Measurements from ENCODE around the gene CCL17. TPM values are rescaled to one million over a fixed set of nuclear protein-coding genes. Genes with fewer than 3 reads are reported as not detected.

CCL17 gene
- total RNA-seq, 2 experiments from 2014 or later, result not detected

DNA sequence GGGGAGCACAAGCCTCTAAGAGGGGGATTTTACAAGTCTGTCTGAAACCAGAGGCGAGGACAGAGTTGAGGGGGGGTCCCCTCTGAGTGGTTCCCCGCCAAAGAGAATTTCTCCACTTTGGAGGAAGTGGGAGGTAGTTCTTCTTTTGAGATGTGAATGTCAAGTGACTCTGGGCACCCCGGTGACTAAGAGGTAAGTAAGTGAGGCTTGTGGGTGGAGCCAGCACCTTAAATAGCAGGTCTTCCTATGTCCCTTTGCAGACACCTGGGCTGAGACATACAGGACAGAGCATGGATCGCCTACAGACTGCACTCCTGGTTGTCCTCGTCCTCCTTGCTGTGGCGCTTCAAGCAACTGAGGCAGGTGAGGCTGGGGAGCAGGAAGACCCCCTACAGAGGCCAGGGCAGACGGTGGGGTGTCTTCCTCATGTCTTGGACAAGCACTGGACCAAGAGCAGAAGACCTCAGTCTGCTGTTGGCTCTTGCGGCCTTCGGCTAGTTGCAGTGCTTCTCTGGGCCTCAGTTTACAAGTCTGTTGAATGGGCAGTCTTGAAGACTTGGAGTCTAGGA lies 46.0 kb upstream of the CCL17 start, which contains the start of gene CCL22:
Gene CCL22 (plus strand): TSS at position 257 of the 569 bp plus-strand sequence. CDS start 34 bp downstream, at position 291.
- ChIA-PET POLR2A (no interaction called here), CTCF (ENCODE audit: unreplicated experiment) (no interaction called here)
- H3K9me3 ChIP-seq (ENCODE audit: low read length), result no peaks in the 10 kb centered on the region
- H3K4me3 ChIP-seq (ENCODE audit: low read depth, low read length, poor library complexity, severe bottlenecking), result no peak within 1 kb of the TSS
- no peak within 1 kb of the TSS for H2AFZ ChIP-seq (ENCODE audit: low read length)
- no peaks in the 10 kb centered on the region for H3K4me1 ChIP-seq (ENCODE audit: insufficient read depth, low read length, poor library complexity, severe bottlenecking)
- H3K36me3 ChIP-seq (ENCODE audit: insufficient read depth, low read length), result no peaks in the 10 kb centered on the region
- DNase-seq (ENCODE audit: low spot score), result no peak
- H4K20me1 ChIP-seq (ENCODE audit: insufficient read depth, low read length), result no peaks in the 10 kb centered on the region
- H3K79me2 ChIP-seq (ENCODE audit: insufficient read depth, low read depth, low read length), result no peaks in the 10 kb centered on the region
- BruUV-seq (replicated peaks), result no TSS peak
- no peaks in the 10 kb centered on the region for H3K9me2 ChIP-seq (ENCODE audit: insufficient read depth, low read length)
- TF ChIP-seq, protein P1, sequence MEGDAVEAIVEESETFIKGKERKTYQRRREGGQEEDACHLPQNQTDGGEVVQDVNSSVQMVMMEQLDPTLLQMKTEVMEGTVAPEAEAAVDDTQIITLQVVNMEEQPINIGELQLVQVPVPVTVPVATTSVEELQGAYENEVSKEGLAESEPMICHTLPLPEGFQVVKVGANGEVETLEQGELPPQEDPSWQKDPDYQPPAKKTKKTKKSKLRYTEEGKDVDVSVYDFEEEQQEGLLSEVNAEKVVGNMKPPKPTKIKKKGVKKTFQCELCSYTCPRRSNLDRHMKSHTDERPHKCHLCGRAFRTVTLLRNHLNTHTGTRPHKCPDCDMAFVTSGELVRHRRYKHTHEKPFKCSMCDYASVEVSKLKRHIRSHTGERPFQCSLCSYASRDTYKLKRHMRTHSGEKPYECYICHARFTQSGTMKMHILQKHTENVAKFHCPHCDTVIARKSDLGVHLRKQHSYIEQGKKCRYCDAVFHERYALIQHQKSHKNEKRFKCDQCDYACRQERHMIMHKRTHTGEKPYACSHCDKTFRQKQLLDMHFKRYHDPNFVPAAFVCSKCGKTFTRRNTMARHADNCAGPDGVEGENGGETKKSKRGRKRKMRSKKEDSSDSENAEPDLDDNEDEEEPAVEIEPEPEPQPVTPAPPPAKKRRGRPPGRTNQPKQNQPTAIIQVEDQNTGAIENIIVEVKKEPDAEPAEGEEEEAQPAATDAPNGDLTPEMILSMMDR (conservative IDR thresholded peaks at IDR 0.05; ENCODE audit: low read length), result no peak
- no peak for TF ChIP-seq EZH2phosphoT487 (IDR thresholded peaks at IDR 0.05; ENCODE audit: borderline replicate concordance, low read depth, low read length)
- intact Hi-C loops (cut with micrococcal nuclease; ENCODE audit: unreplicated experiment), result no loop called here
- H3K4me2 ChIP-seq (ENCODE audit: low read length), result no peak within 1 kb of the TSS
- no peak within 1 kb of the TSS for H3K27ac ChIP-seq (ENCODE audit: low read depth, low read length, poor library complexity, severe bottlenecking)

DNA sequence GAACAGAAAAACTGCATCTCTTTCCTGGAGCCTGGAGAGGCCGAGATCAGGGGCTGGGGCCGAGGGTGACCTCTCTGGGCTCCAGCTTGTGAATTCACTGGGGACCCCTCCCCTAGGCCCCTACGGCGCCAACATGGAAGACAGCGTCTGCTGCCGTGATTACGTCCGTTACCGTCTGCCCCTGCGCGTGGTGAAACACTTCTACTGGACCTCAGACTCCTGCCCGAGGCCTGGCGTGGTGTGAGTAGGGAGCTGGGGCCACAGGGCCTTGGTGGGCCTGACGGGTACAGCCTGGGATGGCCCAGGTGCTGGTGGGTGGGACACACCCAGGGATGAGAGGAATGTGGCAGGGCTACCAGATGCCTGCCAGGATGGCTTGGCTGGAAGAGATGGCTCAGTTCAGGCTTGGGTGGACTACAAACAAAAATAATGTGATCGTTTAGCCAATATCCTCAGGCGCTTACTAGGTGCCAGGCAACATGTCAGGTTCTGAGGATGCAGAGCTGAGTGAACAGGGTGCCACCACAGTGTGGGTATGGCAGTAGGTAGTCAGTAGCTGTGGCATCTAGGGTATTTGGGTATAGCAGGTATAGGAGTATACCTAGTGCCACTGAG lies 44.1 kb upstream of the CCL17 start:
- H3K79me2 ChIP-seq (ENCODE audit: insufficient read depth, low read depth, low read length), result no peaks in the 10 kb centered on the region
- H3K4me3 ChIP-seq (ENCODE audit: low read depth, low read length, poor library complexity, severe bottlenecking), result no peak overlapping the region
- intact Hi-C loops (cut with micrococcal nuclease; ENCODE audit: unreplicated experiment), result no loop called here
- H3K36me3 ChIP-seq (ENCODE audit: insufficient read depth, low read length), result no peaks in the 10 kb centered on the region
- no peaks in the 10 kb centered on the region for H4K20me1 ChIP-seq (ENCODE audit: insufficient read depth, low read length)
- no peak overlapping the region for H3K27ac ChIP-seq (ENCODE audit: low read depth, low read length, poor library complexity, severe bottlenecking)
- no peak overlapping the region for H3K4me2 ChIP-seq (ENCODE audit: low read length)
- BruUV-seq (replicated peaks), result no TSS peak
- no peaks in the 10 kb centered on the region for H3K9me2 ChIP-seq (ENCODE audit: insufficient read depth, low read length)
- CTCF ChIA-PET (ENCODE audit: unreplicated experiment), result no interaction called here
- H3K9me3 ChIP-seq (ENCODE audit: low read length), result no peaks in the 10 kb centered on the region
- POLR2A ChIA-PET, result interaction anchor here (0.7 kb wide), 1 partner anchor 28 kb away, joined by 3 read pairs; no protein-coding TSS in a partner anchor
- no peaks in the 10 kb centered on the region for H3K4me1 ChIP-seq (ENCODE audit: insufficient read depth, low read length, poor library complexity, severe bottlenecking)
- TF ChIP-seq, protein P1 (conservative IDR thresholded peaks at IDR 0.05; ENCODE audit: low read length), result no peak
- TF ChIP-seq EZH2phosphoT487 (IDR thresholded peaks at IDR 0.05; ENCODE audit: borderline replicate concordance, low read depth, low read length), result no peak
- DNase-seq (ENCODE audit: low spot score), result no peak
- no peak overlapping the region for H2AFZ ChIP-seq (ENCODE audit: low read length)

DNA sequence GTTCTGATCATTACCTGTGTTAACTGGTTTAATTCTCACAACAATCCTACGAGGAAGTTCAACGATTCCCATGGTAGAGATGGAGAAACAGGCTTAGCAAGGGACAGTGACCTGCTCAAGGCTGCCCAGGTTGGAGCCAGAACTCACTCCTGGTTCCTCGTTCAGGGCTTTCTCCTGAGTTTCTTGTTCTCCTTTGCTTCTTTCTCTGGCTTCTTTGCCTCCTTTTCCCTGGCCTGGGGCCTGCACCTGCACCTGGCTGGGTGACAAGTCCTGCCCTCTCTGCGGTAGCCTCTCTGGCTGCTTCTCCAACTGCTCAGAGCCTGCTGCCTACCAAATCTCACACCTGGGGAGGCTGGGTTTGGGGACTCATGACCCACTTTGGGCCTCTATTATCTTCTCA lies 43.2 kb upstream of the CCL17 start:
- no TSS peak for BruUV-seq (replicated peaks)
- no peaks in the 10 kb centered on the region for H3K79me2 ChIP-seq (ENCODE audit: insufficient read depth, low read depth, low read length)
- H4K20me1 ChIP-seq (ENCODE audit: insufficient read depth, low read length), result no peaks in the 10 kb centered on the region
- H3K4me3 ChIP-seq (ENCODE audit: low read depth, low read length, poor library complexity, severe bottlenecking), result no peak overlapping the region
- no peak for DNase-seq (ENCODE audit: low spot score)
- H3K4me2 ChIP-seq (ENCODE audit: low read length), result no peak overlapping the region
- CTCF ChIA-PET (ENCODE audit: unreplicated experiment), result no interaction called here
- POLR2A ChIA-PET, result no interaction called here
- H3K27ac ChIP-seq (ENCODE audit: low read depth, low read length, poor library complexity, severe bottlenecking), result no peak overlapping the region
- intact Hi-C loops (cut with micrococcal nuclease; ENCODE audit: unreplicated experiment), result no loop called here
- no peak for TF ChIP-seq EZH2phosphoT487 (IDR thresholded peaks at IDR 0.05; ENCODE audit: borderline replicate concordance, low read depth, low read length)
- TF ChIP-seq, protein P1 (conservative IDR thresholded peaks at IDR 0.05; ENCODE audit: low read length), result no peak
- H3K9me3 ChIP-seq (ENCODE audit: low read length), result no peaks in the 10 kb centered on the region
- no peaks in the 10 kb centered on the region for H3K4me1 ChIP-seq (ENCODE audit: insufficient read depth, low read length, poor library complexity, severe bottlenecking)
- H2AFZ ChIP-seq (ENCODE audit: low read length), result no peak overlapping the region
- H3K36me3 ChIP-seq (ENCODE audit: insufficient read depth, low read length), result no peaks in the 10 kb centered on the region
- no peaks in the 10 kb centered on the region for H3K9me2 ChIP-seq (ENCODE audit: insufficient read depth, low read length)

Data from OCI-LY7 (cell line).